ENCODE measurements around the gene SERPINB13.

DNA sequence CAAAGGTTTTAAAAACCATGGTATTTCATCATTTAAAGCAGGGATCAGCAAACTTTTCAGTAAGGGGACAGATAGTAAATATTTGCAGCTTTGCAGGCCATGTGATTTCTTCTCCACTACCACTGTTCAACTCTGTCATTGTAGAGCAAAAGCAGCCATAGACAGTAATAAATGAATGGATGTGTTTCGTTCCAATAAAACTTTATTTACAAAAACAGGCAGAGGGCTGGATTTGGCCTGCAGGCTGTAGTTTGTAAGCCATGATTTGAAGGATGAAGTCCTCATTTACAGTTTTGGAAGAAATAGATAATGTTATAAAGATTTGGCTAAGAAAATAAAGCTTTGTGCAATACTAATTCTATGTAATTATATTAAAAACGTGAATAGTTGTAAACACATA, 43.1 kb upstream of the SERPINB13 start:
- TF ChIP-seq, protein P1, sequence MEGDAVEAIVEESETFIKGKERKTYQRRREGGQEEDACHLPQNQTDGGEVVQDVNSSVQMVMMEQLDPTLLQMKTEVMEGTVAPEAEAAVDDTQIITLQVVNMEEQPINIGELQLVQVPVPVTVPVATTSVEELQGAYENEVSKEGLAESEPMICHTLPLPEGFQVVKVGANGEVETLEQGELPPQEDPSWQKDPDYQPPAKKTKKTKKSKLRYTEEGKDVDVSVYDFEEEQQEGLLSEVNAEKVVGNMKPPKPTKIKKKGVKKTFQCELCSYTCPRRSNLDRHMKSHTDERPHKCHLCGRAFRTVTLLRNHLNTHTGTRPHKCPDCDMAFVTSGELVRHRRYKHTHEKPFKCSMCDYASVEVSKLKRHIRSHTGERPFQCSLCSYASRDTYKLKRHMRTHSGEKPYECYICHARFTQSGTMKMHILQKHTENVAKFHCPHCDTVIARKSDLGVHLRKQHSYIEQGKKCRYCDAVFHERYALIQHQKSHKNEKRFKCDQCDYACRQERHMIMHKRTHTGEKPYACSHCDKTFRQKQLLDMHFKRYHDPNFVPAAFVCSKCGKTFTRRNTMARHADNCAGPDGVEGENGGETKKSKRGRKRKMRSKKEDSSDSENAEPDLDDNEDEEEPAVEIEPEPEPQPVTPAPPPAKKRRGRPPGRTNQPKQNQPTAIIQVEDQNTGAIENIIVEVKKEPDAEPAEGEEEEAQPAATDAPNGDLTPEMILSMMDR (IDR thresholded peaks at IDR 0.05): no peak
- TF ChIP-seq POLR2A (IDR thresholded peaks at IDR 0.05): no peak
